ENCODE measurements around the gene AIP. TPM values are rescaled to one million over a fixed set of nuclear protein-coding genes. Genes with fewer than 3 reads are reported as not detected.

AIP gene
- total RNA-seq, 1 donor from 2014 or later, result 32.9 TPM

- H3K27me3 Mint-ChIP-seq (ENCODE audit: unreplicated experiment), result peaks cover 5% of the 10 kb centered on the region
- no peak overlapping the region for H3K27ac Mint-ChIP-seq (ENCODE audit: unreplicated experiment)
- peaks cover 6% of the 10 kb centered on the region for H3K4me1 Mint-ChIP-seq (ENCODE audit: unreplicated experiment)
- H3K9me3 Mint-ChIP-seq (ENCODE audit: unreplicated experiment), result no peaks in the 10 kb centered on the region
- no peak for TF ChIP-seq CTCF (IDR thresholded peaks at IDR 0.05; ENCODE audit: unreplicated experiment)
- H3K4me3 Mint-ChIP-seq (ENCODE audit: unreplicated experiment), result no peak overlapping the region
- H3K36me3 Mint-ChIP-seq (ENCODE audit: low read depth, unreplicated experiment), result peaks cover 11% of the 10 kb centered on the region
- no peak for DNase-seq (ENCODE audit: low spot score)
These were observed 18.2 kb downstream of the AIP start for GRCh38 chr11:67500831-67501715.

- Mint-ChIP-seq H3K4me3 (ENCODE audit: unreplicated experiment) (no peak overlapping the region), H3K9me3 (ENCODE audit: unreplicated experiment) (no peaks in the 10 kb centered on the region), H3K36me3 (ENCODE audit: low read depth, unreplicated experiment) (peaks cover 11% of the 10 kb centered on the region), H3K27ac (ENCODE audit: unreplicated experiment) (no peak overlapping the region), H3K27me3 (ENCODE audit: unreplicated experiment) (peaks cover 5% of the 10 kb centered on the region), H3K4me1 (ENCODE audit: unreplicated experiment) (peaks cover 6% of the 10 kb centered on the region)
- DNase-seq (ENCODE audit: low spot score), result no peak
- no peak for TF ChIP-seq CTCF (IDR thresholded peaks at IDR 0.05; ENCODE audit: unreplicated experiment)
These were observed 19.0 kb downstream of the AIP start for GRCh38 chr11:67501854-67502253.

- Mint-ChIP-seq H3K4me1 (ENCODE audit: unreplicated experiment) (peaks cover 9% of the 10 kb centered on the region), H3K27ac (ENCODE audit: unreplicated experiment) (peak overlapping the region; percentile 10), H3K27me3 (ENCODE audit: unreplicated experiment) (peaks cover 5% of the 10 kb centered on the region), H3K4me3 (ENCODE audit: unreplicated experiment) (peak overlapping the region; percentile 83), H3K9me3 (ENCODE audit: unreplicated experiment) (no peaks in the 10 kb centered on the region), H3K36me3 (ENCODE audit: low read depth, unreplicated experiment) (peaks cover 11% of the 10 kb centered on the region)
- no peak for TF ChIP-seq CTCF (IDR thresholded peaks at IDR 0.05; ENCODE audit: unreplicated experiment)
- DNase-seq (ENCODE audit: low spot score), result no peak
These were observed 19.6 kb downstream of the AIP start for GRCh38 chr11:67502328-67502979.

GRCh38 chr11:67503119-67504004 lies 20.5 kb downstream of the AIP start:
- Mint-ChIP-seq H3K27ac (ENCODE audit: unreplicated experiment) (peak overlapping the region; percentile 10), H3K4me3 (ENCODE audit: unreplicated experiment) (peak overlapping the region; percentile 83), H3K4me1 (ENCODE audit: unreplicated experiment) (peaks cover 9% of the 10 kb centered on the region), H3K27me3 (ENCODE audit: unreplicated experiment) (peaks cover 5% of the 10 kb centered on the region), H3K9me3 (ENCODE audit: unreplicated experiment) (no peaks in the 10 kb centered on the region), H3K36me3 (ENCODE audit: low read depth, unreplicated experiment) (peaks cover 11% of the 10 kb centered on the region)
- no peak for TF ChIP-seq CTCF (IDR thresholded peaks at IDR 0.05; ENCODE audit: unreplicated experiment)
- no peak for DNase-seq (ENCODE audit: low spot score)
